ENCODE data around the gene COPB1. TPM values are rescaled to one million over a fixed set of nuclear protein-coding genes. Genes with fewer than 3 reads are reported as not detected.

The COPB1 gene
- 298 and 345 TPM in 2 replicates for total RNA-seq

GRCh38 chr11:14499560-14500180 lies at the start of gene COPB1:
COPB1 (minus strand) TSS chr11:14499811; CDS start chr11:14498928, 883 bp downstream.

GRCh38 chr11:14519917-14520746 lies 20.5 kb upstream of the COPB1 start, which contains the start of gene PSMA1:
PSMA1 (minus strand) TSS chr11:14520386; CDS start chr11:14520299, 87 bp downstream.

Other genes with a start within 250 kb of the COPB1 start
- 108 and 181 TPM in 2 replicates for gene RRAS2, start 140.6 kb downstream of the COPB1 start, total RNA-seq
- 102 and 170 TPM in 2 replicates for gene PSMA1, start 20.6 kb upstream of the COPB1 start, total RNA-seq
- 12.1 and 14.8 TPM in 2 replicates for gene PDE3B, start 144.0 kb upstream of the COPB1 start, total RNA-seq